NOMO-1 treated with dmso at 0.1 percent for 144 hours (cell line): ENCODE measurements around the gene COL25A1.
"Not testable (repeated sequence)": the region's sequence is repeated elsewhere in the genome, so short reads cannot be mapped to it uniquely, and the experiment has no call there.

Source experiments
- DNase-seq: peaks from one replicate; lab custom pipeline; 2025; ENCODE audit not compliant: unreplicated experiment; lab: John Stamatoyannopoulos, UW

COL25A1 gene

DNA sequence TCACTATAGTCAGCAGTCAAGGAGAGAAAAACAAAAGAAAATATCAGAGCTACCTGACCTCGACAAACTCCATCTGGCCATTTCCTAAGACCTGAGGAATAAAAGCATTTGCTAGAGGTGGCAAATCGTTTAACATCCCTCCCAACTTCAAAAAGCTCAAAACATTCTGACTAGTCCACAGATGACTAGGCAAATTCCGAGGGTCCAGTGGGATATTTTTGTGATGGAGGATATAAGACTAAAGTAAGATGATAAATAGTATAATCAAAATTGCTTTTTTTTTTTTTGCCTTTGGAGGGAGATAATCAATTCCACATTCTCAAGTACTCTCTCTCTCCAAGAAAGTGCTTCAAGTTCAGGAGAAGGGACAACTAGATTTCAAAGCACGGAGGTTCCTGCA lies 420.5 kb downstream of the COL25A1 start:
- DNase-seq: no peak

GRCh38 chr4:108881190-108881589 lies 421.3 kb downstream of the COL25A1 start:
- no peak for DNase-seq

- peak; percentile 6 for DNase-seq
Observed at GRCh38 chr4:108878806-108879205, 423.7 kb downstream of the COL25A1 start.

GRCh38 chr4:108877821-108878220 lies 424.6 kb downstream of the COL25A1 start:
- no peak for DNase-seq

DNA sequence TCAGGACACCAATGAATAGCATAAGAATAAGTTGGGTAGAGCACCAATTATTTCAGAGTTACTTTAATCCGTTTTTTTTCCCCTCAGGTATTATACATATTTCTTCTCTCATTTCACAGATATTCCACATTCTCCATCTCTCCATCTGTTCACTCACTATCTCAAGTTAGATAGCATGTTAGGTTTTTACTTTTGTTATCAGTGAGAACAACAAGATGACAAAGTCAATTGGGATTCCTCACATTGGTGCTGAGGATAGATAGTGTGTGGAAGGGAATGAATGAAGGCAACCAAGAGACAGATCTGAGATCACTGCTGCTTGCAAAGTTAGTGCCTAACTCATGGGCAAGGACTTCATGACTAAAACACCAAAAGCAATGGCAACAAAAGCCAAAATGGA lies 427.7 kb downstream of the COL25A1 start:
- no peak for DNase-seq

DNA sequence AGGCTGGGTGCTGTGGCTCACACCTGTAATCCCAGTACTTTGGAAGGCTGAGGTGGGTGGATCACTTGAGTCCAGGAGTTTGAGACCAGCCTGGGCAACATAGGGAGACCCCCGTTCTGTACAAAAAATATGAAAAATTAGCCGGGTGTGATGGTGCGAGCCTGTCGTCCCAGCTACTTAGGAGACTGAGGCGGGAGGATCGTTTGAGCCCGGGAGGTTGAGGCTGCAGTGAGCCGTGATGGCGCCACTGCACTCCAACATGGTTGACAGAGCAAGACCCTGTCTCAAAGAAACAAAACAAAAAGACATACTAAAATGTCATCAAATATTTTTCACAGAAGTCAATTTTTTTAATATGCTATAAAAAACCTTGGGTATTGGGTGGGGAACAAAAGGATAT lies 432.5 kb downstream of the COL25A1 start:
- not testable (repeated sequence) for DNase-seq

GRCh38 chr4:108868606-108869227 lies 433.7 kb downstream of the COL25A1 start:
- no peak for DNase-seq

- no peak for DNase-seq
Observed at GRCh38 chr4:108867476-108867875, 435.0 kb downstream of the COL25A1 start.

GRCh38 chr4:108861334-108861733 lies 441.1 kb downstream of the COL25A1 start:
- DNase-seq: no peak

DNA sequence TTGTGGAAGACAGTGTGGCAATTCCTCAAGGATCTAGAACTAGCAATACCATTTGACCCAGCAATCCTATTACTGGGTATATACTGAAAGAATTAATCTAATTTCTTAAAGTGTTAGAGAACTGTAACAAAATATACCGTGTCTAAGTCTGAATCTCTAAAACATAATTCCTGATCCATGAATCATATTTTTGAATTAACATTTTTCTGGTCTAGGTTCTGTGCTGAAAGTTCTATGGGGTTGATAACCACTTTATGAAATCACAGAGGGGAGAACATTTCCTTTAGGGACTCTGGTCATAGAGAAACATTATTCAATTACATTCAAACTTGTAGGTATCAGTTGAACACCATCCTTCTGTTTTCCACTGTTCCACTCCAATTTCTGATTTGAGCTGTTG lies 447.7 kb downstream of the COL25A1 start:
- DNase-seq: no peak

- no peak for DNase-seq
Observed at GRCh38 chr4:108852691-108853090, 449.8 kb downstream of the COL25A1 start.

GRCh38 chr4:108851366-108851765 lies 451.1 kb downstream of the COL25A1 start:
- no peak for DNase-seq

- no peak for DNase-seq
Observed at GRCh38 chr4:108850219-108850649, 452.2 kb downstream of the COL25A1 start.

- DNase-seq: no peak
Observed at GRCh38 chr4:108849611-108850168, 452.8 kb downstream of the COL25A1 start.

DNA sequence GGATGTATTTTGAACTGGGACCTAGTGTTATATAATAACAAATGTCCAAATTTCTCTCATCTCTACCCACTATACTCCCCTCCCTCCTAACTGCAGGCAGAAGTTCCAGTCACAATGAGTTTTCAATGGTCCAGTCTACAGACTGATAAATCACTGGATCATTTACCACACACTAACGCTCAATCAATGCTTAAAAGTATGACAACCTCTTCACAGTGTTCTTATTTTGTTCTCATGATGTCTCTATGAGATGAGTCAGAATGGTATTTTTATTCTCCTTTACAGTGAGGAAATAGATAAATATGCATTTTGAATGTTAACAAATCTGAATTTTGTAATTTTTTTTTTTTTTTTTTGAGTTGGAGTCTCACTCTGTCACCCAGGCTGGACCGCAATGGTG lies 455.9 kb downstream of the COL25A1 start:
- no peak for DNase-seq

DNA sequence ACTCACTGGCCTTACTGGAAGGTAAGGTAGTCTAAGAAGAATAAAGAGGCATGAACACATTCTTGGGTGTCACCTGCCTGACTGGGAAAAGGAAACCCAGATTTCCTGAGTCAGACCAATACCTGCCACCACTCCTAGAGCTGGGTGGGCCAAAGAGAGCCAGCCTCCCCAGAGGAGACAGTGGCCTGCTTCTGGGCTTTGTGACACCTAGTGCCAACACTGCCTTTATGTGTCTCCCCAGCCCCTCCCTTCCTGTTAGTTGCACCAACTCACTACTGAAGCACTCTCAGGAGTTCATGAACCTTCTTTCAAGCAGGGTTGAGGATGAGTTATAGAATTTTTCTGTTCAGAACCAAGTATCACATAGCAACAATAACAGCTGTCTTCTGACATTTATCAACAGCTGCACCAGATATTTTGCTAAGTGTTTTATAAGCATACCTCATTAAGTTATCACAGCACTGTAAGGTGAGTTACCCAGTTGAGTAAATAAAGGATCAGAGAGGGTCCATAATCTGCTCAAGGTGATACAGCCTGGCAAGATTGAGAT lies 462.0 kb downstream of the COL25A1 start:
- no peak for DNase-seq

- no peak for DNase-seq
Observed at GRCh38 chr4:108839333-108839732, 463.1 kb downstream of the COL25A1 start.

DNA sequence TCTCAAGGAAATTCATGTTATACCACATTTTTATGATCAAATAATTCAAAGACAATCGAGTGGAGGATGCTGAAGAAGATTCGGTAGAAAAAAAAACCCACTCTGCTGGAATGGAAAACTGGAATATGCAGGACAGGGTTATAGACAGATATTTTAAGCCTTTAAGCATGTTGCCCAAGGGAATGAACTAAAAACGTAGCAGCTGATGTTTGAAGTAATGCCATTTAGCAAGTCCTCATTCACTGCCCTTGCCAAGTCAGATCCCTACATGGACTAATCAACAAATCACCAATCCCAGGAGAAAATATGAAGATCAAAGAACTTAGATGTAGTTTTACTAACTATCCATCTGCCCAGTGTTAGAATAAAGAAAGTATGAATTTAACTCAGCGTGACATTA lies 464.0 kb downstream of the COL25A1 start:
- DNase-seq: no peak

- peak; percentile 13 for DNase-seq
Observed at GRCh38 chr4:108834835-108835384, 467.5 kb downstream of the COL25A1 start.

- no peak for DNase-seq
Observed at GRCh38 chr4:108834166-108834834, 468.2 kb downstream of the COL25A1 start.

DNA sequence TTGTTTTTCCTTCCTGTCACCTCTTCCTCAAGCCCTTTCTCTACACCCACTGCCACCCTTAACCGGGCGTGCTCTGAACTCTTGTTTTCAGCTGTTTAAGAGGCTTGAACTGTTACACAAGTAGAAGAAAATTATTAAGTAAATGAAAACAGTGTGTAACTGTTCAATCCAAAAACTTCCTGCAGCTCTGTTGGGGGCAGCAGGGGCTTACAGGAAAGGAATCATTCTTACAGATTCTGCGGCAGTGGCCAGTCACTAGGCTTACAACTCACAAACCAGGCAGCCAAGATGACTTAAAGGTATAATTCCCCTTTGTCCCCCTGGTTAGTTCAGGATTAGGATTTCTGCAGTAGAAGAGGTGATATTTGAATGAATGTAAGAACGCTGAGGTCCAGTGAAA lies 469.4 kb downstream of the COL25A1 start:
- no peak for DNase-seq

DNA sequence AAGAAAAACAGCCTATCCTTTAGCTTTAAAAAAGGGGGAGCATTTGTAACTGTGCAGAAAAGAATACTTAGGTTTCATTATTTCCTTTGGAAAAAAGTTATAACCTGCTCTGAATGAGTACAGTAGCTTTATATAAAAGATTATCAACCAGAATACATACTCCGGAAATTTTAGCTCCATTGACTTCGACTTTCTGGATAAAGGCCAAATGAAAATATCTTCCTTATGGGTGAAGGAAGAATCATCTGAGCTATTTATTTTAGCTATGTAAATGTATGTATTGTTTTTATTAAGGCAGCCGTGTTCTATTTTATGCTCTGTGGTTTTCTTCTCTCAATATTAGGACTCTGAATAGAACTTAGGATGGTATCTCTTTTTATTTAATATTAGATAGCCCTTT lies 470.6 kb downstream of the COL25A1 start:
- no peak for DNase-seq
